HG02588 (cell line): Measurements from ENCODE around the gene MEST.
"Not testable (repeated sequence)": the region's sequence is repeated elsewhere in the genome, so short reads cannot be mapped to it uniquely, and the experiment has no call there.

Source experiments
- ATAC-seq: cut with Tn5 transposase; IDR thresholded peaks from one replicate; pipeline ENCODE4 v1.9.1; 2021; ENCODE audit warnings: mild to moderate bottlenecking, moderate library complexity; ENCODE audit not compliant: unreplicated experiment

The MEST gene

GRCh38 chr7:130521258-130521951 is 29.5 kb downstream of the MEST start:
- no peak for ATAC-seq

DNA sequence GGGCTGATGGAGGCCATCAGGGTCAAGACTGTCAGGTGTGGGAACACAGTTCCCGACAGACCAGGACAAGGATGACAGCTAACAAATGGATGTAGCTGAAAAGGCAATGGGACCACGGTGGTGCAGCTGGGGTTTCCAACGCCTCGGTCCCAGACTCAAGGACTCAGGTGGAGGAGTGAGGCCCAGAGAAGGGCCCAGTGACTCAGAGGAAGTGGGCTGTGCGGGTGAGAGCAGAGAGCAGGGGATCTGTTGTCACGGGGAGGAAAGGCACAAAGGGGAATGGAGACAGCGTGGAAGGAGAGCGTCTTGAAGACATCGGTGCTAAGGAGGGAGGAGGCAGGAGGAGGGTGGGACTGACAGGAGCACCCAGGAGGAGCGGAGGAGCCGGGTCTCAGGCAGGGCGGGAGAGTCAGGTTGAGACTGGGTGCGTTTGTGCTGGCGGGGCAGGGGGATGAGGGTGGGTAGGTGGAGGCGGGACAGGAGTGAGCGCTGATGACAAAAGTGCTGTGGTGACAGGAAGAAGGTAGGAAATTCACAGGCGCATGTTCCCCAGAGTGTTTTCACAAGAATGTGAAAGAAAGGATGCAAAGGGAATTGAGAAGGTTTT is 31.7 kb downstream of the MEST start:
- not testable (repeated sequence) for ATAC-seq

DNA sequence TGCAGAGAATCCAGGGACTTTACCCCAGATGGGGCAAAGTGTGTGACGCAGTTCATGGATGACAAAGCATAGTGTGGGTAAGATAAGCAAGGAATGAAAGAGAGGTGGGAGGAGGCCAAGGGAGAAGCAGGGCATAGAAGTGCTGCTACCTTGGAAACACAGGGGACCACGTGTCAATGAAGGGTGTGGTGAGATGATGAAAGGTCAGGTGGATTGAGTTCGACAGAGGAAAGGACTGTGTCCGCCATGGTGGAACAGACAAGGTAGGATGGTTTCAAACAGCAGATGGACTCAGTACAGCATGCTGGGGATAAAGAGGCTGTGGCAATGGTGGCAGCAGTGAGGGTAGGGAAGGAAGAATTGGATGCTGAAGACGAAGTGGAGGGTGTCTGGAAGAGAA is 32.7 kb downstream of the MEST start:
- ATAC-seq: no peak

- ATAC-seq: not testable (repeated sequence)
Measured at GRCh38 chr7:130527752-130528355, 36.0 kb downstream of the MEST start.

DNA sequence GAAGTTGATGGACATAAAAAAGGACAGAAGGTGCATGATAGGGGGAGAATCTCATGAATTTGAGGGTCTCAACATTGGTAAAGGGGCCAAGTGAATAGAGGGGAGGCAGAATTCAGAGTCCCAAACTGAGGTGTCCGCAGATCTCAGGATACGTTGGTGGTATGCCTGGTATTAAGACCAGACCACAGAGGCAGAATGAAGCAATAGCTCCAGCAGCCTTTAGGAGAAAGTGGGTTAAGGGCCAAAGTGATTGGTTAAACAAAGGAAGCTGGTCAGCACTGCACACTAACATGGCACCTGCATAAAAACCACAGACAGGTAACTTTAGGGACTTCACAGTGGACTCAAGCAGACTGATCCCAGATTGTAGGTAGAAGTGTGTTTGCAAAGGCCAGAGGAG is 37.5 kb downstream of the MEST start:
- no peak for ATAC-seq

DNA sequence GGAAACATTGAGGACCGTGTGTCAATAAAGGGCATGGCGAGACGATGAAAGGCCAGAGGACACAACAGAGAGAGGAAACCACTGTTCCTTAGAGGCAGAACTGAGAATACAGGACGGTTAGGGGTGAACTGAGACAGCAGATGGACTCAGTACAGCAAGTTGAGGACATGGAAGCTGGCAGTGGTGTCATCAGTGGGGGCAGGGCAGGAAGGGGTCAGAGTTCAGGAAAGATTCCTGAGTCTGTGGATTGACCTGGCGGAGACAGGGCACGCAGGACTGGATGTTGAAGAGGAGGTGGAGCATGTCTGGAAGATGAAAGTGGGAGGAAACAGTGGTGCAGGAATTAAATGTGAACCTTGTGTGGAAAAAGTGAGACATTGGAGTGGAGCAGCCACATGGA is 46.0 kb downstream of the MEST start:
- ATAC-seq: not testable (repeated sequence)

- ATAC-seq: not testable (repeated sequence)
Measured at GRCh38 chr7:130541287-130541686, 49.4 kb downstream of the MEST start.

GRCh38 chr7:130542297-130542696 is 50.4 kb downstream of the MEST start:
- not testable (repeated sequence) for ATAC-seq

- ATAC-seq: no peak
Measured at GRCh38 chr7:130543487-130544010, 51.7 kb downstream of the MEST start.

- no peak for ATAC-seq
Measured at GRCh38 chr7:130544356-130544755, 52.5 kb downstream of the MEST start.

- ATAC-seq: no peak
Measured at GRCh38 chr7:130553398-130554029, 61.6 kb downstream of the MEST start.

GRCh38 chr7:130554481-130554880 is 62.6 kb downstream of the MEST start:
- ATAC-seq: no peak
